B cell (primary cell): ENCODE data around the gene DOCK3.

Experiments used
- EZH2 ChIP-seq: IDR thresholded peaks from 2 replicates; pipeline ENCODE4 v1.6.1; 2012; ENCODE audit warnings: borderline replicate concordance, low read depth, mild to moderate bottlenecking, moderate library complexity, low read length; ENCODE audit not compliant: insufficient read depth, poor library complexity, severe bottlenecking
- TF ChIP-seq, protein P1 (sequence below): fragments of 200-600 bp; IDR thresholded peaks from one replicate; pipeline ENCODE4 v1.8.0; 2022; ENCODE audit warnings: antibody characterized with exemption, mild to moderate bottlenecking

DNA sequence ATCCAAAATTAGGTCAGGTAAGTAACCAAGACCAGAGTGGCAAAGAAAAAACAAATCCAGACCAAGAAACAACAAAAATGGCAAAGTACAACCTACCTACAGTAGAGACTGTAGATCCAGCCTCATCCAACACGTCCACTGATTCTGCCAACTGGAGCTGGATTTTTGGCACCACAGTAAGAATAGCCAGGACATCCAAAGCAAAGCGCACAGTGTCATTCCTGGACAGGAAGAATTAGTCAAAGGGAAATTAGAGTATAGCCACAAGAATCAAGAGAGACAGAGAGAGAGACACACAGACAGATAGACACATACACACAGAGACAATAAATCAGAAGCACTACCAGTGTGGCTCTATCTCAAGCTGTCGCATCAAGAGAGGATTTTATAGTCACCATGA, 747.5 kb downstream of the DOCK3 start:
- TF ChIP-seq, protein P1, sequence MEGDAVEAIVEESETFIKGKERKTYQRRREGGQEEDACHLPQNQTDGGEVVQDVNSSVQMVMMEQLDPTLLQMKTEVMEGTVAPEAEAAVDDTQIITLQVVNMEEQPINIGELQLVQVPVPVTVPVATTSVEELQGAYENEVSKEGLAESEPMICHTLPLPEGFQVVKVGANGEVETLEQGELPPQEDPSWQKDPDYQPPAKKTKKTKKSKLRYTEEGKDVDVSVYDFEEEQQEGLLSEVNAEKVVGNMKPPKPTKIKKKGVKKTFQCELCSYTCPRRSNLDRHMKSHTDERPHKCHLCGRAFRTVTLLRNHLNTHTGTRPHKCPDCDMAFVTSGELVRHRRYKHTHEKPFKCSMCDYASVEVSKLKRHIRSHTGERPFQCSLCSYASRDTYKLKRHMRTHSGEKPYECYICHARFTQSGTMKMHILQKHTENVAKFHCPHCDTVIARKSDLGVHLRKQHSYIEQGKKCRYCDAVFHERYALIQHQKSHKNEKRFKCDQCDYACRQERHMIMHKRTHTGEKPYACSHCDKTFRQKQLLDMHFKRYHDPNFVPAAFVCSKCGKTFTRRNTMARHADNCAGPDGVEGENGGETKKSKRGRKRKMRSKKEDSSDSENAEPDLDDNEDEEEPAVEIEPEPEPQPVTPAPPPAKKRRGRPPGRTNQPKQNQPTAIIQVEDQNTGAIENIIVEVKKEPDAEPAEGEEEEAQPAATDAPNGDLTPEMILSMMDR: no peak
- no peak for TF ChIP-seq EZH2
